Diencephalon (tissue), 1 donor: Measurements from ENCODE around the gene STX19. TPM values are rescaled to one million over a fixed set of nuclear protein-coding genes. Genes with fewer than 3 reads are reported as not detected.

Experiments
- small RNA-seq: library from RNA; depleted of rRNA; stranded (forward); fragments of <200 nt; gene quantifications from one replicate; pipeline ENCODE3, GENCODE V24; 2014
- total RNA-seq: library from RNA; depleted of rRNA; stranded (reverse); fragments of >200 nt; gene quantifications from one replicate; pipeline ENCODE4 v1.2.3, GENCODE V29; 2014

The STX19 gene
- not detected for total RNA-seq

GRCh38 chr3:94028093-94028837 is at the start of gene STX19:
Gene STX19 (minus strand): TSS chr3:94028597. CDS start chr3:94015269, 13,328 bp downstream.

GRCh38 chr3:94062513-94063404 is 34.4 kb upstream of the STX19 start, which contains the start of the genes DHFR2 and NSUN3:
Gene DHFR2 (minus strand): TSS chr3:94062916. CDS start chr3:94061511, 1,405 bp downstream.
Gene NSUN3 (plus strand): TSS chr3:94063061. CDS start chr3:94063127, 66 bp downstream.

DNA sequence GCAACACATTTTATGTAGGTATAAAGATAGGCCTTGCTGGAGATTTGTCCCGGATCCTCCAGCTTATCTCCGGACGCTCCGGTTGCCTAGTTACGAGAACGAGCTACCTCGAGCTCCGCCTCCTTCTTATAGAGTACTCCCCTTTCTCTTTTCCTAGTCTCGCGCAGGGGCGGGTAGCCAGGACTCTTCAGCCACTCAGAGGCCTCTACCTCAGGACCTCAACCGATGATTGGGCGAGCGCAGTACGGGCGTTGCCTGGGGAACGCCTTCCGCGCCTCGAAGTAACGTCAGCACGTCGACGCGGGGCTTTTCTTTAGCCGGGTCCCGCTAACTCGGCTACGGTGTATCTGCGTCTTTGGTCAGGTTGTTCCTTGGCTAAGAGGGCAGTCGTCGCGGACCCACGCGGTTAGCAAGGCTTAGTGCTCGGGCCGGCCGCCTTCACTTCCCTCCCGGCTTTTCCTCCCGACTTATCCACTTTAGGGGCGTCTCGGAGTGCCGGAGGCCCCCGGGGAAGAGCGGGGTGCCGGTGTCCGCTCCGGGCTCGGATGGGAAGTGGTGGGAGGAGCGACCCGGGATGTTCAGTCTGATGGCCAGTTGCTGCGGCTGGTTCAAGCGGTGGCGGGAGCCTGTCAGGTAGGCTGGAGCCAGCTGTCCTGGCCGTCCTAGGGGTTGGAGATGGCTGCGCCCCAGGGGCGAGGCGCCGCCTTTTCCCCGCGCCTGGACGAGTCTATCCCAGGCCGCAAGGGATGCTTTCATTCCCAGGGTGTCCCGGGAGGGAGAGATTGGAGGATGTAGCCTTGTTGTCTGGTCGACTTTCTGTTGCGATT is 48.3 kb downstream of the STX19 start, which contains the start of gene ARL13B:
TSS of gene ARL13B (plus strand) at position 306 of the 827 bp plus-strand sequence. CDS start at position 575, 269 bp downstream.

DNA sequence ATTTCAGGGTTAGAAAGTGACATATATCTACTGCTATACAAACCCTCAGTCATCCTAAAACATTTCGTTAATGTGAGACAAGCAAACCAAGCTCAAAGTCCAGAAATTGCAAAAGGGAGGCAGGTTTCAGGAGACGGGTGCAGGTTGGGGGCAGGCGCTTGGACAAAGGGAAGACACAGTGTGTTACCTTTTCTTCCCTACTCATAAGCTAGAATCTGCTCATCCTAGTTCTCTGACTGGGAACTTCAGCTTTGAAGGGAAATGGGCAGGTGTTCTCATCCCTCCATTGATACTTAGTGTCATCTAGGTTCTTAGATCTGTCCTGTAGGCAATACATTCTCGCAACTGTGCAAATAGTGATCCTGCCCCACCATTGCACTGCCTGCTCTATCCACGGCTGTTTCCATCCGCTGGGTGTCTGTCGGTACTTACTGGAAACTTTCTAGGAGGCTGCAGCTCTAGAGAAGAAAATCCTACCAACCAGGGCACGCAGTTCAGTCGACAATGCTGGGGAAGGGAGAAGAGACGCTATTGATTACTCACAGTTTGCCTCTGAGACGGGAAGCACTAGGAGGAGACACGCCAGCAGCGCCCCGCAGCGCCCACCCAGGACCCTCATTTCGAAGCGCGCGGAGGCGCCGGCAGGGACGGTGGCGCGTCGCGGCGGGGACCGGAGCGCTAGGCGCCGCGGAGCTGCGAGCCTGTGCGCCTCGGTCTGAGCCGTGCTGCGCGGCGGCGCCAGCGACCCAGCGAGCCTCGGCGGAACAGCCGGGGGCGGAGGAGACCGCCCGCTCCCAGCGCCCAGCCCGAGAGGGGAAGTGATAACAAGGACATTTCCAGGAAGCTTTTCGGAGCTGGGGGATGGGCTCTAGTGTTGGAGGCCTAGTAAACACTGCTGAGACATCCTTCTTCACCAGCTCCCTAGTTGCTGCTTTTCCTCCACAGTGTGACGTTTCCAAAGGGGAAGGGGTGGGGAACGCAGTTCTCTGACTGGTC is 55.0 kb downstream of the STX19 start, which contains the start of gene PROS1:
TSS of gene PROS1 (minus strand) at position 766 of the 996 bp plus-strand sequence. CDS start at position 619, 147 bp downstream.

Small RNAs within 50 kb of the gene (small RNA-seq; reads per million reads assigned to genes)
- not detected for gene RF00019
- not detected for gene RNU6-511P

Other genes starting within 250 kb of the STX19 start
- gene PROS1, start 54.7 kb downstream of the STX19 start, total RNA-seq, result 17.8 TPM
- 17.5 TPM for gene ARL13B, start 48.4 kb downstream of the STX19 start, total RNA-seq
- 7.6 TPM for gene DHFR2, start 34.3 kb upstream of the STX19 start, total RNA-seq
- gene NSUN3, start 34.5 kb upstream of the STX19 start, total RNA-seq, result 30.4 TPM